GM12878 (cell line): ENCODE measurements around the gene WHRN. TPM values are rescaled to one million over a fixed set of nuclear protein-coding genes. Genes with fewer than 3 reads are reported as not detected.

Experiments
- GATAD2B ChIP-seq: fragments of 450-650 bp; conservative IDR thresholded peaks from 2 replicates; pipeline ENCODE4 v1.6.1; 2017; ENCODE audit warnings: low read depth, mild to moderate bottlenecking, moderate library complexity
- KAT2A ChIP-seq: conservative IDR thresholded peaks from 2 replicates; pipeline ENCODE4 v1.6.1; 2011; ENCODE audit warnings: low read depth, low read length; ENCODE audit not compliant: control insufficient read depth
- RAD51 ChIP-seq: fragments of 450-650 bp; IDR thresholded peaks from 2 replicates; pipeline ENCODE4 v1.6.1; 2016; ENCODE audit warnings: moderate library complexity, mild to moderate bottlenecking, inconsistent platforms
- RB1 ChIP-seq: fragments of 450-650 bp; formaldehyde crosslinking; IDR thresholded peaks from 2 replicates; pipeline ENCODE4 v1.6.1; 2017; ENCODE audit warnings: mild to moderate bottlenecking, borderline replicate concordance
- SP1 ChIP-seq: IDR thresholded peaks from one replicate; pipeline ENCODE4 v1.6.1; 2011; ENCODE audit warnings: low read depth, low read length
- TARDBP ChIP-seq: IDR thresholded peaks from 2 replicates; pipeline ENCODE4 v1.6.1; 2016; ENCODE audit warnings: borderline replicate concordance
- polyA plus RNA-seq, 11 experiments: library from polyadenylated mRNA; depleted of rRNA in 4 of 11; unstranded in 6 of 11; stranded (reverse) in 5 of 11; fragments of >200 nt; fragmentation: Nextera tagmentation in 4 of 11; fragmentation: Illumina TruSeq in 1 of 11; extraction: Ambion mirVana in 4 of 11; extraction: Trizol in 1 of 11; gene quantifications; 1 replicate in 1 of 11; 2 replicates in 10 of 11; pipeline versions ENCODE4 v1.2.1 to v1.2.3, GENCODE V29; 2011 to 2016; ENCODE audit warnings: inconsistent platforms in 2 of 11, missing spikeins in 2 of 11, low read depth in 1 of 11
- total RNA-seq, 4 experiments: library from RNA; depleted of rRNA in 3 of 4; stranded (reverse); fragments of >200 nt in 3 of 4; fragmentation: Illumina TruSeq in 1 of 4; extraction: Trizol in 1 of 4; gene quantifications; 2 replicates each; pipeline versions ENCODE4 v1.2.1 to v1.2.3, GENCODE V29; 2013 to 2021
- TF ChIP-seq, protein P1 (sequence below): fragments of 450-650 bp; IDR thresholded peaks from 2 replicates; pipeline ENCODE4 v1.6.1; 2016; ENCODE audit warnings: mild to moderate bottlenecking, moderate library complexity, borderline replicate concordance
- TF ChIP-seq, protein P2 (sequence below): fragments of 450-650 bp; IDR thresholded peaks from 2 replicates; pipeline ENCODE4 v1.6.1; 2017; ENCODE audit warnings: mild to moderate bottlenecking, moderate library complexity
- TF ChIP-seq, protein P3 (sequence below): IDR thresholded peaks from 2 replicates; pipeline ENCODE4 v1.6.1; 2012; ENCODE audit warnings: low read depth, low read length, improper control_type of control experiment
- TF ChIP-seq, protein P4 (sequence below): IDR thresholded peaks from 2 replicates; pipeline ENCODE4 v1.6.1; 2011; ENCODE audit warnings: borderline replicate concordance, low read depth, mild to moderate bottlenecking, moderate library complexity, low read length; ENCODE audit not compliant: insufficient read depth, poor library complexity, severe bottlenecking
- TF ChIP-seq, protein P5 (sequence below): IDR thresholded peaks from 2 replicates; pipeline ENCODE4 v1.6.1; 2012; ENCODE audit warnings: low read length, inconsistent platforms
- TF ChIP-seq, protein P6 (sequence below): fragments of 450-650 bp; IDR thresholded peaks from 2 replicates; pipeline ENCODE4 v1.6.1; 2017; ENCODE audit warnings: mild to moderate bottlenecking, low read depth, inconsistent platforms; ENCODE audit not compliant: poor library complexity, severe bottlenecking

Gene WHRN
- total and polyA plus RNA-seq, 10 of the 15 experiments (the other 5 are each of a cell fraction or from before 2014, with no cell fraction given), result 0.04 to 18.2 (median 0.68) TPM; not detected in 1

DNA sequence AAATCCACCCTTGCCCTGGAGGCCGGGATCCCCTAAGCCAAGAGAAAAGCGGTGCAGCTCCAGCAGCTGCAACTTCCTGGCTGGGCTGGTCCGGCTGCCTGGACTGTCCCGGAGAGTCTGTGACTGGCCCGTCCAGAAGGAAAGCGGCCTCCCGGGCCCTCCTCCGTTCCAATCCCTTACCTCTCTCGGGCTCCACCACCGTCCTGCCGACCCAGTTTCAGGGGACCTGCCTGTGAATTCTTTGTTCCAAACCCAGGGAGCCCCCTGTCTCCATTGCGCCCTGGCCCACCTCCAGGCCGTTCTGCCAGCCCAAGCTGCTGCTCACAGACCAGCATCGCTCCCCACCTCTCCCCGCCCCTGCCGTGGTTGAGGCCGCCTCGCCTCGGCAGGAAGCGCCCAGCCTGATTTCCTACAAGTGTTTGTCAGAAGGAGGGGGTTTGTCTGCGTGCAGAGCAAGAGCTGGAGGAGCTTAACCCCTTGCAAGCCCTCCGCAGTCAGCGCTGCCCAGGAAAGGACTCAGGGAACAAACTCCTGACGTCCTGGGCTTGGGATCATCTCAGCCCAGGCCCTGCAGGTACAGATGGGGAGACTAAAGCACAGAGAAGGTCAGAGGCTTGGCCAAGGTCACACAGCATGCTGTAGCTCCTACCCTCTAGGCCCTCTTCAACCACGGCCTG lies 117.5 kb downstream of the WHRN start, which contains the start of gene AKNA (continued):
- TF ChIP-seq, protein P1, sequence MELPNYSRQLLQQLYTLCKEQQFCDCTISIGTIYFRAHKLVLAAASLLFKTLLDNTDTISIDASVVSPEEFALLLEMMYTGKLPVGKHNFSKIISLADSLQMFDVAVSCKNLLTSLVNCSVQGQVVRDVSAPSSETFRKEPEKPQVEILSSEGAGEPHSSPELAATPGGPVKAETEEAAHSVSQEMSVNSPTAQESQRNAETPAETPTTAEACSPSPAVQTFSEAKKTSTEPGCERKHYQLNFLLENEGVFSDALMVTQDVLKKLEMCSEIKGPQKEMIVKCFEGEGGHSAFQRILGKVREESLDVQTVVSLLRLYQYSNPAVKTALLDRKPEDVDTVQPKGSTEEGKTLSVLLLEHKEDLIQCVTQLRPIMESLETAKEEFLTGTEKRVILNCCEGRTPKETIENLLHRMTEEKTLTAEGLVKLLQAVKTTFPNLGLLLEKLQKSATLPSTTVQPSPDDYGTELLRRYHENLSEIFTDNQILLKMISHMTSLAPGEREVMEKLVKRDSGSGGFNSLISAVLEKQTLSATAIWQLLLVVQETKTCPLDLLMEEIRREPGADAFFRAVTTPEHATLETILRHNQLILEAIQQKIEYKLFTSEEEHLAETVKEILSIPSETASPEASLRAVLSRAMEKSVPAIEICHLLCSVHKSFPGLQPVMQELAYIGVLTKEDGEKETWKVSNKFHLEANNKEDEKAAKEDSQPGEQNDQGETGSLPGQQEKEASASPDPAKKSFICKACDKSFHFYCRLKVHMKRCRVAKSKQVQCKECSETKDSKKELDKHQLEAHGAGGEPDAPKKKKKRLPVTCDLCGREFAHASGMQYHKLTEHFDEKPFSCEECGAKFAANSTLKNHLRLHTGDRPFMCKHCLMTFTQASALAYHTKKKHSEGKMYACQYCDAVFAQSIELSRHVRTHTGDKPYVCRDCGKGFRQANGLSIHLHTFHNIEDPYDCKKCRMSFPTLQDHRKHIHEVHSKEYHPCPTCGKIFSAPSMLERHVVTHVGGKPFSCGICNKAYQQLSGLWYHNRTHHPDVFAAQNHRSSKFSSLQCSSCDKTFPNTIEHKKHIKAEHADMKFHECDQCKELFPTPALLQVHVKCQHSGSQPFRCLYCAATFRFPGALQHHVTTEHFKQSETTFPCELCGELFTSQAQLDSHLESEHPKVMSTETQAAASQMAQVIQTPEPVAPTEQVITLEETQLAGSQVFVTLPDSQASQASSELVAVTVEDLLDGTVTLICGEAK, result peak; percentile 26; the same call in 1 of the 2 replicates
- TF ChIP-seq TARDBP (no peak), RAD51 (no peak), RB1 (no peak), KAT2A (no peak), GATAD2B (0 out of 2 replicates have a peak, but pooled peaks have one; percentile 44), SP1 (no peak)
- TF ChIP-seq, protein P2, sequence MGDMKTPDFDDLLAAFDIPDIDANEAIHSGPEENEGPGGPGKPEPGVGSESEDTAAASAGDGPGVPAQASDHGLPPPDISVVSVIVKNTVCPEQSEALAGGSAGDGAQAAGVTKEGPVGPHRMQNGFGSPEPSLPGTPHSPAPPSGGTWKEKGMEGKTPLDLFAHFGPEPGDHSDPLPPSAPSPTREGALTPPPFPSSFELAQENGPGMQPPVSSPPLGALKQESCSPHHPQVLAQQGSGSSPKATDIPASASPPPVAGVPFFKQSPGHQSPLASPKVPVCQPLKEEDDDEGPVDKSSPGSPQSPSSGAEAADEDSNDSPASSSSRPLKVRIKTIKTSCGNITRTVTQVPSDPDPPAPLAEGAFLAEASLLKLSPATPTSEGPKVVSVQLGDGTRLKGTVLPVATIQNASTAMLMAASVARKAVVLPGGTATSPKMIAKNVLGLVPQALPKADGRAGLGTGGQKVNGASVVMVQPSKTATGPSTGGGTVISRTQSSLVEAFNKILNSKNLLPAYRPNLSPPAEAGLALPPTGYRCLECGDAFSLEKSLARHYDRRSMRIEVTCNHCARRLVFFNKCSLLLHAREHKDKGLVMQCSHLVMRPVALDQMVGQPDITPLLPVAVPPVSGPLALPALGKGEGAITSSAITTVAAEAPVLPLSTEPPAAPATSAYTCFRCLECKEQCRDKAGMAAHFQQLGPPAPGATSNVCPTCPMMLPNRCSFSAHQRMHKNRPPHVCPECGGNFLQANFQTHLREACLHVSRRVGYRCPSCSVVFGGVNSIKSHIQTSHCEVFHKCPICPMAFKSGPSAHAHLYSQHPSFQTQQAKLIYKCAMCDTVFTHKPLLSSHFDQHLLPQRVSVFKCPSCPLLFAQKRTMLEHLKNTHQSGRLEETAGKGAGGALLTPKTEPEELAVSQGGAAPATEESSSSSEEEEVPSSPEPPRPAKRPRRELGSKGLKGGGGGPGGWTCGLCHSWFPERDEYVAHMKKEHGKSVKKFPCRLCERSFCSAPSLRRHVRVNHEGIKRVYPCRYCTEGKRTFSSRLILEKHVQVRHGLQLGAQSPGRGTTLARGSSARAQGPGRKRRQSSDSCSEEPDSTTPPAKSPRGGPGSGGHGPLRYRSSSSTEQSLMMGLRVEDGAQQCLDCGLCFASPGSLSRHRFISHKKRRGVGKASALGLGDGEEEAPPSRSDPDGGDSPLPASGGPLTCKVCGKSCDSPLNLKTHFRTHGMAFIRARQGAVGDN, result peak; percentile 89
- TF ChIP-seq, protein P3, sequence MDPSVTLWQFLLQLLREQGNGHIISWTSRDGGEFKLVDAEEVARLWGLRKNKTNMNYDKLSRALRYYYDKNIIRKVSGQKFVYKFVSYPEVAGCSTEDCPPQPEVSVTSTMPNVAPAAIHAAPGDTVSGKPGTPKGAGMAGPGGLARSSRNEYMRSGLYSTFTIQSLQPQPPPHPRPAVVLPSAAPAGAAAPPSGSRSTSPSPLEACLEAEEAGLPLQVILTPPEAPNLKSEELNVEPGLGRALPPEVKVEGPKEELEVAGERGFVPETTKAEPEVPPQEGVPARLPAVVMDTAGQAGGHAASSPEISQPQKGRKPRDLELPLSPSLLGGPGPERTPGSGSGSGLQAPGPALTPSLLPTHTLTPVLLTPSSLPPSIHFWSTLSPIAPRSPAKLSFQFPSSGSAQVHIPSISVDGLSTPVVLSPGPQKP, result no peak
- TF ChIP-seq, protein P4, sequence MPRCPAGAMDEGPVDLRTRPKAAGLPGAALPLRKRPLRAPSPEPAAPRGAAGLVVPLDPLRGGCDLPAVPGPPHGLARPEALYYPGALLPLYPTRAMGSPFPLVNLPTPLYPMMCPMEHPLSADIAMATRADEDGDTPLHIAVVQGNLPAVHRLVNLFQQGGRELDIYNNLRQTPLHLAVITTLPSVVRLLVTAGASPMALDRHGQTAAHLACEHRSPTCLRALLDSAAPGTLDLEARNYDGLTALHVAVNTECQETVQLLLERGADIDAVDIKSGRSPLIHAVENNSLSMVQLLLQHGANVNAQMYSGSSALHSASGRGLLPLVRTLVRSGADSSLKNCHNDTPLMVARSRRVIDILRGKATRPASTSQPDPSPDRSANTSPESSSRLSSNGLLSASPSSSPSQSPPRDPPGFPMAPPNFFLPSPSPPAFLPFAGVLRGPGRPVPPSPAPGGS, result no peak
- TF ChIP-seq, protein P5, sequence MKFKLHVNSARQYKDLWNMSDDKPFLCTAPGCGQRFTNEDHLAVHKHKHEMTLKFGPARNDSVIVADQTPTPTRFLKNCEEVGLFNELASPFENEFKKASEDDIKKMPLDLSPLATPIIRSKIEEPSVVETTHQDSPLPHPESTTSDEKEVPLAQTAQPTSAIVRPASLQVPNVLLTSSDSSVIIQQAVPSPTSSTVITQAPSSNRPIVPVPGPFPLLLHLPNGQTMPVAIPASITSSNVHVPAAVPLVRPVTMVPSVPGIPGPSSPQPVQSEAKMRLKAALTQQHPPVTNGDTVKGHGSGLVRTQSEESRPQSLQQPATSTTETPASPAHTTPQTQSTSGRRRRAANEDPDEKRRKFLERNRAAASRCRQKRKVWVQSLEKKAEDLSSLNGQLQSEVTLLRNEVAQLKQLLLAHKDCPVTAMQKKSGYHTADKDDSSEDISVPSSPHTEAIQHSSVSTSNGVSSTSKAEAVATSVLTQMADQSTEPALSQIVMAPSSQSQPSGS, result no peak
- TF ChIP-seq, protein P6, sequence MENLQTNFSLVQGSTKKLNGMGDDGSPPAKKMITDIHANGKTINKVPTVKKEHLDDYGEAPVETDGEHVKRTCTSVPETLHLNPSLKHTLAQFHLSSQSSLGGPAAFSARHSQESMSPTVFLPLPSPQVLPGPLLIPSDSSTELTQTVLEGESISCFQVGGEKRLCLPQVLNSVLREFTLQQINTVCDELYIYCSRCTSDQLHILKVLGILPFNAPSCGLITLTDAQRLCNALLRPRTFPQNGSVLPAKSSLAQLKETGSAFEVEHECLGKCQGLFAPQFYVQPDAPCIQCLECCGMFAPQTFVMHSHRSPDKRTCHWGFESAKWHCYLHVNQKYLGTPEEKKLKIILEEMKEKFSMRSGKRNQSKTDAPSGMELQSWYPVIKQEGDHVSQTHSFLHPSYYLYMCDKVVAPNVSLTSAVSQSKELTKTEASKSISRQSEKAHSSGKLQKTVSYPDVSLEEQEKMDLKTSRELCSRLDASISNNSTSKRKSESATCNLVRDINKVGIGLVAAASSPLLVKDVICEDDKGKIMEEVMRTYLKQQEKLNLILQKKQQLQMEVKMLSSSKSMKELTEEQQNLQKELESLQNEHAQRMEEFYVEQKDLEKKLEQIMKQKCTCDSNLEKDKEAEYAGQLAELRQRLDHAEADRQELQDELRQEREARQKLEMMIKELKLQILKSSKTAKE, result no peak
